ENCODE results near the gene BMX.

DNA sequence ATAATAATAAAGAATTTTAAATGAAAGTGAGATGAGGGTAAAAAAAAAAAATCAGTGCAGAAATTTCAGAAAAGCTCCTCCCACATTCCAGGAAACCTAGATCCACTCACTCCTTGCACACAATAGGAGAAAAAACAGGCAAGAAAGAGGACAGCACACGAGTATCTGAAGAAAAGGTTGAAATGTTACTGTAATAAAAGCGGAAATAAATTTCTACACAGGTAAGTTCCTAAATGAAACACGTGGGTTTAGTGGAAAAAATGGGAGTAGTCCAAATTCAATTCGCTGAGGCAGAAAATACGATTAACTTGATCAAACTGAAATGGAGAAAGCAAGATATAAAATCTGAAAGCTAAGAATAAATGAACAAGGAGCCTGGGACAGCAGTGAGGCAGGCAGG, 102.2 kb downstream of the BMX start:
- no peak for TF ChIP-seq POLR2AphosphoS5 (IDR thresholded peaks at IDR 0.05)
- TF ChIP-seq, protein P1, sequence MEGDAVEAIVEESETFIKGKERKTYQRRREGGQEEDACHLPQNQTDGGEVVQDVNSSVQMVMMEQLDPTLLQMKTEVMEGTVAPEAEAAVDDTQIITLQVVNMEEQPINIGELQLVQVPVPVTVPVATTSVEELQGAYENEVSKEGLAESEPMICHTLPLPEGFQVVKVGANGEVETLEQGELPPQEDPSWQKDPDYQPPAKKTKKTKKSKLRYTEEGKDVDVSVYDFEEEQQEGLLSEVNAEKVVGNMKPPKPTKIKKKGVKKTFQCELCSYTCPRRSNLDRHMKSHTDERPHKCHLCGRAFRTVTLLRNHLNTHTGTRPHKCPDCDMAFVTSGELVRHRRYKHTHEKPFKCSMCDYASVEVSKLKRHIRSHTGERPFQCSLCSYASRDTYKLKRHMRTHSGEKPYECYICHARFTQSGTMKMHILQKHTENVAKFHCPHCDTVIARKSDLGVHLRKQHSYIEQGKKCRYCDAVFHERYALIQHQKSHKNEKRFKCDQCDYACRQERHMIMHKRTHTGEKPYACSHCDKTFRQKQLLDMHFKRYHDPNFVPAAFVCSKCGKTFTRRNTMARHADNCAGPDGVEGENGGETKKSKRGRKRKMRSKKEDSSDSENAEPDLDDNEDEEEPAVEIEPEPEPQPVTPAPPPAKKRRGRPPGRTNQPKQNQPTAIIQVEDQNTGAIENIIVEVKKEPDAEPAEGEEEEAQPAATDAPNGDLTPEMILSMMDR (IDR thresholded peaks at IDR 0.05), result no peak
- no peak for TF ChIP-seq EP300 (IDR thresholded peaks at IDR 0.05)
- no peak for TF ChIP-seq POLR2A (IDR thresholded peaks at IDR 0.05)

Measured in gastroesophageal sphincter (tissue), 3 donors.